HepG2 (cell line): ENCODE results near the gene APOC4. TPM values are rescaled to one million over a fixed set of nuclear protein-coding genes. Genes with fewer than 3 reads are reported as not detected.

Experiments used
- ATAC-seq: fragments of 200-7000 bp; cut with Tn5 transposase; 3 replicates; pipeline ENCODE4 v1.9.1; 2020; ENCODE audit warnings: mild to moderate bottlenecking, moderate library complexity
- BruUV-seq: library from RNA; stranded (reverse); fragments of 400-500 nt; replicated peaks from 2 replicates; lab custom pipeline; 2021; lab: Mats Ljungman, UMichigan
- CTCF ChIA-PET: fragments of 300-600 bp; formaldehyde crosslinking; extraction: SDS; loops from one replicate; lab custom pipeline; 2021; ENCODE audit warnings: low total read pairs, inconsistent platforms, low intra/inter-chr PET ratio; lab: Yijun Ruan, JAX
- POLR2A ChIA-PET: fragments of 350-600 bp; sonication (Branson Sonifier 250); formaldehyde crosslinking; loops from one replicate; lab custom pipeline; 2020; ENCODE audit warnings: antibody characterized with exemption, inconsistent platforms; lab: Yijun Ruan, JAX
- DNase-seq: peaks from one replicate; pipeline ENCODE4 v3.0.0-alpha.2; 2015; ENCODE audit warnings: low spot score
- FAIRE-seq: peaks from 3 replicates; lab custom pipeline; 2011; peaks lifted over from hg19 to GRCh38; lab: Jason Lieb, UNC
- H2AFZ ChIP-seq: one replicate; pipeline ENCODE4 v1.6.1; 2011; ENCODE audit warnings: low read length, inconsistent platforms
- H3K27ac ChIP-seq: fragments of 300-600 bp; 3 replicates; pipeline ENCODE4 v1.8.0; 2011; ENCODE audit warnings: mixed run types, mild to moderate bottlenecking, mixed read lengths, low read length, inconsistent platforms; ENCODE audit not compliant: insufficient read depth; ENCODE audit errors: extremely low read length
- H3K27me3 ChIP-seq, 2 experiments: fragments of 200-600 bp in 1 of 2; 2 replicates in 1 of 2; 3 replicates in 1 of 2; pipeline versions ENCODE4 v1.6.0 to v1.8.0; 2011; ENCODE audit warnings: low read length in 2 of 2, mild to moderate bottlenecking in 2 of 2, moderate library complexity in 2 of 2, inconsistent platforms in 1 of 2; ENCODE audit not compliant: insufficient read depth in 2 of 2, control insufficient read depth in 1 of 2
- H3K36me3 ChIP-seq, 2 experiments: fragments of 200-600 bp in 1 of 2; replicated peaks in 1 of 2; 2 replicates in 1 of 2; 3 replicates in 1 of 2; pipeline versions ENCODE4 v1.5.1 to v1.8.0; 2011; ENCODE audit warnings: low read length in 2 of 2, inconsistent platforms in 1 of 2; ENCODE audit not compliant: insufficient read depth in 2 of 2, control insufficient read depth in 1 of 2
- H3K4me1 ChIP-seq: 2 replicates; pipeline ENCODE4 v1.5.1; 2012; ENCODE audit warnings: low read length, inconsistent platforms; ENCODE audit not compliant: insufficient read depth
- H3K4me2 ChIP-seq: 2 replicates; pipeline ENCODE4 v1.6.0; 2011; ENCODE audit warnings: low read depth, low read length, inconsistent platforms
- H3K4me3 ChIP-seq, 3 experiments: fragments of 200-600 bp in 1 of 3; sonication (generic), shearing (Covaris generic) in 1 of 3; replicated peaks in 1 of 3; 2 replicates each; pipeline ENCODE4 v1.5.1; 2011 to 2016; ENCODE audit warnings: low read length in 3 of 3, inconsistent platforms in 2 of 3, low read depth in 2 of 3, mild to moderate bottlenecking in 2 of 3, control low read depth in 1 of 3, mixed read lengths in 1 of 3; ENCODE audit not compliant: insufficient read depth in 1 of 3
- H3K79me2 ChIP-seq: one replicate; pipeline ENCODE4 v1.6.1; 2011; ENCODE audit warnings: low read length, inconsistent platforms; ENCODE audit not compliant: insufficient read depth
- H3K9ac ChIP-seq: 2 replicates; pipeline ENCODE4 v1.6.0; 2011; ENCODE audit warnings: mild to moderate bottlenecking, low read depth, low read length, inconsistent platforms; ENCODE audit not compliant: insufficient read depth
- H3K9me3 ChIP-seq: 2 replicates; pipeline ENCODE4 v1.5.1; 2012; ENCODE audit warnings: mild to moderate bottlenecking, low read length
- H4K20me1 ChIP-seq: 2 replicates; pipeline ENCODE4 v1.6.0; 2011; ENCODE audit warnings: inconsistent platforms, mild to moderate bottlenecking, low read length, moderate library complexity; ENCODE audit not compliant: insufficient read depth
- MED13 ChIP-seq: sonication (generic); formaldehyde crosslinking; IDR thresholded peaks from 2 replicates; pipeline ENCODE4 v1.5.0; 2020; ENCODE audit warnings: missing genetic modification reagents
- SETDB1 ChIP-seq: sonication (generic); formaldehyde crosslinking; IDR thresholded peaks from 2 replicates; pipeline ENCODE4 v1.5.1; 2020; ENCODE audit warnings: missing genetic modification reagents, mild to moderate bottlenecking, borderline replicate concordance
- SMARCC2 ChIP-seq: fragments of 450-650 bp; IDR thresholded peaks from 2 replicates; pipeline ENCODE4 v1.6.1; 2017; ENCODE audit warnings: antibody characterized with exemption, mild to moderate bottlenecking
- ZBTB38 ChIP-seq: sonication (generic); formaldehyde crosslinking; IDR thresholded peaks from 2 replicates; pipeline ENCODE4 v1.5.1; 2020; ENCODE audit warnings: mild to moderate bottlenecking, missing genetic modification reagents
- ZFYVE20 ChIP-seq: sonication (generic); formaldehyde crosslinking; IDR thresholded peaks from 2 replicates; pipeline ENCODE4 v1.8.0; 2023; ENCODE audit warnings: low read depth, mild to moderate bottlenecking, moderate library complexity, missing genetic modification reagents, borderline replicate concordance
- ZNF570 ChIP-seq: sonication (generic); formaldehyde crosslinking; IDR thresholded peaks from 2 replicates; pipeline ENCODE4 v1.4.0; 2020; ENCODE audit warnings: mild to moderate bottlenecking, missing genetic modification reagents, borderline replicate concordance
- ZNF616 ChIP-seq: sonication (generic); formaldehyde crosslinking; IDR thresholded peaks from 2 replicates; pipeline ENCODE4 v1.5.0; 2020; ENCODE audit warnings: low read depth, mild to moderate bottlenecking, missing genetic modification reagents
- WGBS: methylation state at CpG from one replicate; pipeline ENCODE4 v1.1.6; 2017; ENCODE audit warnings: low lambda C conversion rate; 5-methylcytosine and 5-hydroxymethylcytosine counted together
- in situ Hi-C: cut with HindIII; loops from 2 replicates; pipeline ENCODE4 v1.10.0; 2017; ENCODE audit warnings: low pct_unique_long_range_greater_than_20kb; ENCODE audit not compliant: extremely low pct_ligation_motif_present
- intact Hi-C: fragments of 100-400 bp; cut with micrococcal nuclease; formaldehyde crosslinking; loops from one replicate; pipeline ENCODE4 v1.10.0; 2022; ENCODE audit not compliant: unreplicated experiment
- polyA plus RNA-seq, 8 experiments: library from polyadenylated mRNA; depleted of rRNA in 3 of 8; stranded (reverse) in 7 of 8; unstranded in 1 of 8; fragments of >200 nt; fragmentation: Illumina TruSeq in 4 of 8; extraction: Trizol in 4 of 8; gene quantifications; 2 replicates each; pipeline versions ENCODE4 v1.2.1 to v1.2.3, GENCODE V29; 2011 to 2016; ENCODE audit warnings: low read depth in 4 of 8, missing spikeins in 1 of 8, mixed read lengths in 1 of 8; ENCODE audit not compliant: insufficient read depth in 1 of 8
- total RNA-seq, 5 experiments: library from RNA; depleted of rRNA; stranded (reverse); fragments of >200 nt; fragmentation: Illumina TruSeq; extraction: Trizol; gene quantifications; 2 replicates each; pipeline ENCODE4 v1.2.3, GENCODE V29; 2016; ENCODE audit warnings: low read depth in 1 of 5
- TF ChIP-seq, protein P1 (sequence below): sonication (generic); formaldehyde crosslinking; IDR thresholded peaks from 2 replicates; pipeline ENCODE4 v1.5.1; 2020; ENCODE audit warnings: mild to moderate bottlenecking, missing genetic modification reagents, moderate library complexity

The APOC4 gene
- total and polyA plus RNA-seq, 2 of the 13 experiments (the other 11 are each of a cell fraction or from before 2014, with no cell fraction given), result 0.46 TPM; not detected in 1

DNA sequence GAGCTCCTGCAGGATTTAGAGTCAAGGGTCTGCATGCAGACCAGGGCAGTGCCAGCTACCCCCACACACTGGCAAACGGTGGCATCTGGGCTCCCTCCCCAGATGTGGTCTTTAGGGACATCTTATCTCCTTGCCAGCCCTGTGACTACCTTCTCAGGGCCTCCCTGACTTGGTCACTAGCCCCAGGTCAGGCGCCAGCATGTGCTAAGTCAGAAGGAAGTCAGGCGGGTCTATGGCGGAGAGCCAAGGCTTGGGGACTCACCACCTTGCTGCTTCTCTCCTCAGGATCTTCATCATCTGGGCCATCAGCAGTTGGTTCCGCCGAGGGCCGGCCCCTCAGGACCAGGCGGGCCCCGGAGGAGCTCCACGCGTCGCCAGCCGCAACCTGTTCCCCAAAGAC is 30.8 kb downstream of the APOC4 start:
- Histone ChIP-seq H3K27ac (no peak overlapping the region), H3K9ac (no peak overlapping the region), H3K4me1 (peaks cover 18% of the 10 kb centered on the region), H3K4me3 (no peak overlapping the region), H3K4me2 (no peak overlapping the region), H2AFZ (no peak overlapping the region), H3K36me3 (peaks cover 33 to 64% of the 10 kb centered on the region in 2 experiments), H3K27me3 (no peaks in the 10 kb centered on the region), H3K9me3 (no peaks in the 10 kb centered on the region), H4K20me1 (no peaks in the 10 kb centered on the region), H3K79me2 (no peaks in the 10 kb centered on the region)
- TF ChIP-seq MED13, result no peak
- CTCF ChIA-PET, result no interaction called here
- in situ Hi-C loops (no loop called here), intact Hi-C loops (no loop called here)
- no TSS peak for BruUV-seq
- ATAC-seq (no peak), DNase-seq (no peak), FAIRE-seq (no peak)
- POLR2A ChIA-PET, result no interaction called here
- WGBS, result 83% methylated on average over 2 of the region's 13 CpGs

DNA sequence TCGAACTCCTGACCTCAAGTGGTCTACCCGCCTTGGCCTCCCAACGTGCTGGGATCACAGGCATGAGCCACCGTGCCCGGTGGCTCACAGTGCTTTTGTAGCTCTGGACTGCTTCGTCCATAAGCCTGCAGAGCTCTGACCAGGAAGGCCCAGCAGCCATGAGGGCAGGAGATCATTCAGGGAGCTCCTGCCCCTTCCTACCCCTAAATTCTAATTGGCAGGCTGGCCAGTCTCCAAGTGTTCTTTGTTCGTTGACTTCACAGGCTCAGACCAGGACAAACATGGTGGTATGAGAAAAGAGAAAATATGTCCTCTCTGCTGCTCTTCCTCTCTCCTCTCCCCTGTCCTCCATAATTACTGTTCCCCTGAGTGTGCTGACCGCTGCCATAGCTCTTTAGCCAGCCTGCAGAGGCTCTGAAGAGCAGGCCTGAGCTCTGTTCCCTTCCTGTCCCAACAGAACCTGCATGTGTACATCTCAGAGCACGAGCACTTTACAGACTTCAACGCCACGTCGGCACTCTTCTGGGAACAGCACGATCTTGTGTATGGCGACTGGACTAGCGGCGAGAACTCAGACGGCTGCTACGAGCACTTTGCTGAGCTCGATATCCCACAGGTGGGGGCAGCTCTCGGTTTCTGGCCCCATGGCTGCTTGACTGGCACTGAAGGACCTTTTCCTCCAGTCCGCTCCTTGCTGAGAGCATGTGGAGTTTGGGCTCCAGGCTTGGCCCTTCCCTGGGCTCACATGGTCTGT is 32.1 kb downstream of the APOC4 start:
- DNase-seq (no peak), ATAC-seq (peak; percentile 45), FAIRE-seq (no peak)
- Histone ChIP-seq H4K20me1 (no peaks in the 10 kb centered on the region), H3K4me2 (no peak overlapping the region), H3K79me2 (no peaks in the 10 kb centered on the region), H3K4me3 (no peak overlapping the region), H3K27ac (peak overlapping the region; percentile 44), H2AFZ (no peak overlapping the region), H3K9ac (no peak overlapping the region), H3K9me3 (no peaks in the 10 kb centered on the region), H3K4me1 (peaks cover 18% of the 10 kb centered on the region), H3K36me3 (peaks cover 37 to 61% of the 10 kb centered on the region in 2 experiments), H3K27me3 (no peaks in the 10 kb centered on the region)
- TF ChIP-seq ZNF616 (CRISPR knock-in tag), result no peak
- peak; percentile 67; the same call in 1 of the 2 replicates for TF ChIP-seq ZBTB38 (CRISPR knock-in tag)
- TF ChIP-seq, protein P1, sequence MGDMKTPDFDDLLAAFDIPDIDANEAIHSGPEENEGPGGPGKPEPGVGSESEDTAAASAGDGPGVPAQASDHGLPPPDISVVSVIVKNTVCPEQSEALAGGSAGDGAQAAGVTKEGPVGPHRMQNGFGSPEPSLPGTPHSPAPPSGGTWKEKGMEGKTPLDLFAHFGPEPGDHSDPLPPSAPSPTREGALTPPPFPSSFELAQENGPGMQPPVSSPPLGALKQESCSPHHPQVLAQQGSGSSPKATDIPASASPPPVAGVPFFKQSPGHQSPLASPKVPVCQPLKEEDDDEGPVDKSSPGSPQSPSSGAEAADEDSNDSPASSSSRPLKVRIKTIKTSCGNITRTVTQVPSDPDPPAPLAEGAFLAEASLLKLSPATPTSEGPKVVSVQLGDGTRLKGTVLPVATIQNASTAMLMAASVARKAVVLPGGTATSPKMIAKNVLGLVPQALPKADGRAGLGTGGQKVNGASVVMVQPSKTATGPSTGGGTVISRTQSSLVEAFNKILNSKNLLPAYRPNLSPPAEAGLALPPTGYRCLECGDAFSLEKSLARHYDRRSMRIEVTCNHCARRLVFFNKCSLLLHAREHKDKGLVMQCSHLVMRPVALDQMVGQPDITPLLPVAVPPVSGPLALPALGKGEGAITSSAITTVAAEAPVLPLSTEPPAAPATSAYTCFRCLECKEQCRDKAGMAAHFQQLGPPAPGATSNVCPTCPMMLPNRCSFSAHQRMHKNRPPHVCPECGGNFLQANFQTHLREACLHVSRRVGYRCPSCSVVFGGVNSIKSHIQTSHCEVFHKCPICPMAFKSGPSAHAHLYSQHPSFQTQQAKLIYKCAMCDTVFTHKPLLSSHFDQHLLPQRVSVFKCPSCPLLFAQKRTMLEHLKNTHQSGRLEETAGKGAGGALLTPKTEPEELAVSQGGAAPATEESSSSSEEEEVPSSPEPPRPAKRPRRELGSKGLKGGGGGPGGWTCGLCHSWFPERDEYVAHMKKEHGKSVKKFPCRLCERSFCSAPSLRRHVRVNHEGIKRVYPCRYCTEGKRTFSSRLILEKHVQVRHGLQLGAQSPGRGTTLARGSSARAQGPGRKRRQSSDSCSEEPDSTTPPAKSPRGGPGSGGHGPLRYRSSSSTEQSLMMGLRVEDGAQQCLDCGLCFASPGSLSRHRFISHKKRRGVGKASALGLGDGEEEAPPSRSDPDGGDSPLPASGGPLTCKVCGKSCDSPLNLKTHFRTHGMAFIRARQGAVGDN (CRISPR knock-in tag), result peak; percentile 60
- no peak for TF ChIP-seq SMARCC2
- TF ChIP-seq SETDB1 (CRISPR knock-in tag), result no peak
- TF ChIP-seq ZNF570 (CRISPR knock-in tag), result no peak
- TF ChIP-seq ZFYVE20 (CRISPR knock-in tag), result no peak
- BruUV-seq, result no TSS peak
- in situ Hi-C loops (no loop called here), intact Hi-C loops (no loop called here)
- CTCF ChIA-PET, result no interaction called here
- WGBS, result 96% methylated on average over 20 of the region's 21 CpGs
- POLR2A ChIA-PET, result interaction anchor here (1.2 kb wide), 1 partner anchor 68 kb away, joined by 3 read pairs; the partner anchor contains the start of gene APOE
